Right lobe of liver (tissue), 4 donors: ENCODE data around the gene VPS11.

Experiments
- CTCF ChIP-seq, 4 donors: fragments of 200-600 bp in 3 of 4; fragments of 450-650 bp in 1 of 4; IDR thresholded peaks; one replicate each; pipeline versions ENCODE4 v1.5.1 to v1.8.0; 2016 to 2022; ENCODE audit warnings: antibody characterized with exemption in 4 of 4, mild to moderate bottlenecking in 2 of 4
- POLR2A ChIP-seq: fragments of 450-650 bp; IDR thresholded peaks from one replicate; pipeline ENCODE4 v1.6.1; 2017; ENCODE audit warnings: antibody characterized with exemption, mild to moderate bottlenecking
- donor health status: DM: no; HTN: no; CAD: no.
- donor health status: DM: no; HTN: no; CAD: no.
- donor health status: DM: no; HTN: yes; CAD: no.

DNA sequence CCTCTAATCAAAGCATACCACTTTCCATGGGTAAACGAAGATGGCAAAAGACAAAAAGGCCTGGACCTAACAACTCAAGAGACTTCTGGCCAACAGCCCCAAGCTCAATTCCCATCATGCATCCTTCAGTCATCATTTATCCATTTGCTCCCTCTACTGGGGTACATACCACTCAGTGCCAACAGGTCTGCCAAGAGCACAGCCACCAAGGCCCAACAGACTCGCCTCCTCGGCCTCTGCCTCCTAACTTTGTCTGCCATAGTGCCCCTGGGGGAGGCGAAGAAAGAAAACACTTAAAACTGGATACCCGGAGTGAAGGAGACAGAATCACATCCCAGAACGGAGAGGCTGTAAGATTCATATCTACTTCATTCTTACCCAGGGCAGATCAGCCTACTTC is 11.7 kb upstream of the VPS11 start:
- TF ChIP-seq CTCF (IDR thresholded peaks at IDR 0.05) (no peak), POLR2A (no peak)
